Erythroblast (primary cell): Measurements from ENCODE around the gene CD63.

Source experiments
- GATA1 ChIP-seq: IDR thresholded peaks from 2 replicates; pipeline ENCODE4 v1.6.1; 2011; ENCODE audit warnings: low read depth, mild to moderate bottlenecking, control low read depth, low read length, moderate library complexity
- POLR2A ChIP-seq: IDR thresholded peaks from 2 replicates; pipeline ENCODE4 v1.6.1; 2011; ENCODE audit warnings: mild to moderate bottlenecking, low read length

GRCh38 chr12:55739025-55739378 lies 10.2 kb upstream of the CD63 start:
- TF ChIP-seq POLR2A, result no peak
- TF ChIP-seq GATA1, result no peak
